CD4-positive, alpha-beta T cell treated with Interleukin-6 at 100 ng/mL for 8 hours (primary cell): ENCODE results near the gene ABCG1.

Experiments used
- DNase-seq: peaks from one replicate; pipeline ENCODE4 v3.0.0-alpha.2; 2020; ENCODE audit warnings: mixed read lengths, low spot score

ABCG1 gene

GRCh38 chr21:42324896-42325295 lies 106.0 kb downstream of the ABCG1 start:
- no peak for DNase-seq

GRCh38 chr21:42330380-42331371 lies 111.7 kb downstream of the ABCG1 start:
- no peak for DNase-seq

- no peak for DNase-seq
These were observed 112.7 kb downstream of the ABCG1 start for GRCh38 chr21:42331660-42332059.

GRCh38 chr21:42332557-42333317 lies 113.8 kb downstream of the ABCG1 start:
- no peak for DNase-seq

GRCh38 chr21:42336054-42336453 lies 117.1 kb downstream of the ABCG1 start:
- no peak for DNase-seq

- no peak for DNase-seq
These were observed 118.3 kb downstream of the ABCG1 start for GRCh38 chr21:42337276-42337675.

GRCh38 chr21:42337830-42338728 lies 119.1 kb downstream of the ABCG1 start:
- peak; percentile 77 for DNase-seq

GRCh38 chr21:42338729-42339715 lies 120.1 kb downstream of the ABCG1 start:
- DNase-seq, result no peak

- no peak for DNase-seq
These were observed 121.5 kb downstream of the ABCG1 start for GRCh38 chr21:42340187-42341050.

- no peak for DNase-seq
These were observed 123.0 kb downstream of the ABCG1 start for GRCh38 chr21:42341776-42342542.

GRCh38 chr21:42343101-42343500 lies 124.2 kb downstream of the ABCG1 start:
- DNase-seq, result no peak

GRCh38 chr21:42343556-42343955 lies 124.6 kb downstream of the ABCG1 start:
- DNase-seq, result no peak

GRCh38 chr21:42343963-42344510 lies 125.1 kb downstream of the ABCG1 start:
- no peak for DNase-seq

GRCh38 chr21:42344631-42345030 lies 125.7 kb downstream of the ABCG1 start:
- no peak for DNase-seq

GRCh38 chr21:42346441-42346840 lies 127.5 kb downstream of the ABCG1 start:
- no peak for DNase-seq
